ENCODE results near the gene TRAF2.
A peak's percentile ranks its signal among the peaks of the same experiment; 100 is the strongest.
"Not testable (repeated sequence)": the region's sequence is repeated elsewhere in the genome, so short reads cannot be mapped to it uniquely, and the experiment has no call there.

The TRAF2 gene, protein sequence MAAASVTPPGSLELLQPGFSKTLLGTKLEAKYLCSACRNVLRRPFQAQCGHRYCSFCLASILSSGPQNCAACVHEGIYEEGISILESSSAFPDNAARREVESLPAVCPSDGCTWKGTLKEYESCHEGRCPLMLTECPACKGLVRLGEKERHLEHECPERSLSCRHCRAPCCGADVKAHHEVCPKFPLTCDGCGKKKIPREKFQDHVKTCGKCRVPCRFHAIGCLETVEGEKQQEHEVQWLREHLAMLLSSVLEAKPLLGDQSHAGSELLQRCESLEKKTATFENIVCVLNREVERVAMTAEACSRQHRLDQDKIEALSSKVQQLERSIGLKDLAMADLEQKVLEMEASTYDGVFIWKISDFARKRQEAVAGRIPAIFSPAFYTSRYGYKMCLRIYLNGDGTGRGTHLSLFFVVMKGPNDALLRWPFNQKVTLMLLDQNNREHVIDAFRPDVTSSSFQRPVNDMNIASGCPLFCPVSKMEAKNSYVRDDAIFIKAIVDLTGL

DNA sequence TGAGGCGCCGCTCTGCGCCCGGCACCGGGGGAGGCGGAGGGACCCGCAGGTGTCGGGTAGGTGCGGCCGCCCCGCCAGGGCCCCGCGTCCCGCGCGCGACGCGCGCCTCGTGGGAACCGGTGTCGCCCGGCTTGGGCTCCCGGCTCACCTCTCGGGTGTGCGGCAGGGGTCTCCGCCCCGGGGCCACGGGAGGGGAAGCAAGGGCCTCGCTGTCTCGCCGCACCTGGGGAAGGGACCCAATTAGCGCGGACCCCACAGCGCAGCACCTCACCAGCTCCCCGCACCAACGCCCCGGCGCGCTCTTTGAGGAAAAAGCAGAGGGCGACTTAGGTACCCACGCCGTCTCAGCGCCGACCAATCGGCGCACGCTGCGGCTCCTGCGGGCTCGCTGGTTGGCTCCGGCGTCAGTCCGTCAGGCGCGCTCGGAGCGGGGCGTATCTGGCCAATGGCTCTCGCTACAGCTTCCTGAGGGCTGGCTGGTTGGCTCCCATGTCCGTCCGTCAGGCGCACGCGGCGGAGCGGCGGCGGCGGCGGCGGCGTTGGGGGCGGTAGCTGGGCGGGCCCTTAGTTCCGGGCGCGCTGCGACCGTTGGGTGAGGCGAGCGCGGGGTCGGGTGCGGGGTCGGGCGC is at the start of gene TRAF2:
Gene TRAF2, plus strand, starts transcription at position 567 of the 629 bp plus-strand sequence. CDS start 12,225 bp downstream, outside the sequence.
- TF ChIP-seq, protein P1, sequence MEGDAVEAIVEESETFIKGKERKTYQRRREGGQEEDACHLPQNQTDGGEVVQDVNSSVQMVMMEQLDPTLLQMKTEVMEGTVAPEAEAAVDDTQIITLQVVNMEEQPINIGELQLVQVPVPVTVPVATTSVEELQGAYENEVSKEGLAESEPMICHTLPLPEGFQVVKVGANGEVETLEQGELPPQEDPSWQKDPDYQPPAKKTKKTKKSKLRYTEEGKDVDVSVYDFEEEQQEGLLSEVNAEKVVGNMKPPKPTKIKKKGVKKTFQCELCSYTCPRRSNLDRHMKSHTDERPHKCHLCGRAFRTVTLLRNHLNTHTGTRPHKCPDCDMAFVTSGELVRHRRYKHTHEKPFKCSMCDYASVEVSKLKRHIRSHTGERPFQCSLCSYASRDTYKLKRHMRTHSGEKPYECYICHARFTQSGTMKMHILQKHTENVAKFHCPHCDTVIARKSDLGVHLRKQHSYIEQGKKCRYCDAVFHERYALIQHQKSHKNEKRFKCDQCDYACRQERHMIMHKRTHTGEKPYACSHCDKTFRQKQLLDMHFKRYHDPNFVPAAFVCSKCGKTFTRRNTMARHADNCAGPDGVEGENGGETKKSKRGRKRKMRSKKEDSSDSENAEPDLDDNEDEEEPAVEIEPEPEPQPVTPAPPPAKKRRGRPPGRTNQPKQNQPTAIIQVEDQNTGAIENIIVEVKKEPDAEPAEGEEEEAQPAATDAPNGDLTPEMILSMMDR (conservative IDR thresholded peaks at IDR 0.05; ENCODE audit: low read depth, low read length) = no peak
- Histone ChIP-seq H3K9ac (peak within 1 kb of the TSS; percentile 90), H3K36me3 (ENCODE audit: insufficient read depth) (no peaks in the 10 kb centered on the region), H3K79me2 (ENCODE audit: insufficient read depth, low read depth) (peaks cover 63% of the 10 kb centered on the region), H4K20me1 (ENCODE audit: insufficient read depth) (no peaks in the 10 kb centered on the region; the same call in 1 of the 2 replicates), H2AFZ (ENCODE audit: low read depth) (peak within 1 kb of the TSS; percentile 38), H3K4me1 (ENCODE audit: low read depth, poor library complexity, severe bottlenecking) (peaks cover 58% of the 10 kb centered on the region), H3K4me2 (peak within 1 kb of the TSS; percentile 94), H3K27me3 (ENCODE audit: insufficient read depth, low read depth) (no peaks in the 10 kb centered on the region), H3K27ac (peak within 1 kb of the TSS; percentile 86), H3K4me3 (IDR thresholded peaks at IDR 0.05; ENCODE audit: insufficient read depth, low read depth, low read length) (no peak within 1 kb of the TSS)

DNA sequence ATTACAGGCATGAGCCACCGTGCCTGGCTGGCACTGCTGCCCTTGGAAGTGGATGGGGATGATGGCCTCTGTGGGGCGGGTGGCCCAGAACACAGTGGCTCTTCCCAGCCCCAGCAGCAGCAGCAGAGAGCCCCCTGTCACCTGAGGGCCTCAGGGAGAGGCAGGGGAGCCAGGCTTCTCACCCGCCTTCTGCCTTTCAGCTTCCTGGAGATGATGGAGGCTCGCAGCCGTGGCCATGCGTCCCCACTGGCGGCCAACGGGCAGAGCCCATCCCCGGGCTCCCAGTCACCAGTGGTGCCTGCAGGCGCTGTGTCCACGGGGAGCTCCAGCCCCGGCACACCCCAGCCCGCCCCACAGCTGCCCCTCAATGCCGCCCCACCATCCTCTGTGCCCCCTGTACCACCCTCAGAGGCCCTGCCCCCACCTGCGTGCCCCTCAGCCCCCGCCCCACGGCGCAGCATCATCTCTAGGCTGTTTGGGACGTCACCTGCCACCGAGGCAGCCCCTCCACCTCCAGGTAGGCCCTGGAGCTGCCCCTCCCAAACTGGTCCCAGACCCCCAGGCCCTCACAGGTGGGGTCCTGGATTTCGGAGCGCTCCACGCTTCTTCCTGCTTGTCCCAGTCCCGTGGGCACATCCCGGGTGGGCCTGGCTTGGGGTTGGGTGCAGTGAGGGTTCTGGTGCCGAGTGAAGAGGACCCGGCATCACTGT is 49.0 kb upstream of the TRAF2 start:
- H2AFZ ChIP-seq (ENCODE audit: low read depth) = no peak overlapping the region
- H3K36me3 ChIP-seq (ENCODE audit: insufficient read depth) = no peaks in the 10 kb centered on the region
- H3K27ac ChIP-seq = no peak overlapping the region
- H3K79me2 ChIP-seq (ENCODE audit: insufficient read depth, low read depth) = no peaks in the 10 kb centered on the region
- H3K27me3 ChIP-seq (ENCODE audit: insufficient read depth, low read depth) = no peaks in the 10 kb centered on the region
- H3K9ac ChIP-seq = no peak overlapping the region
- H4K20me1 ChIP-seq (ENCODE audit: insufficient read depth) = no peaks in the 10 kb centered on the region
- H3K4me1 ChIP-seq (ENCODE audit: low read depth, poor library complexity, severe bottlenecking) = peaks cover 18% of the 10 kb centered on the region
- H3K4me2 ChIP-seq = no peak overlapping the region
- H3K4me3 ChIP-seq (IDR thresholded peaks at IDR 0.05; ENCODE audit: insufficient read depth, low read depth, low read length) = no peak overlapping the region
- TF ChIP-seq, protein P1 (conservative IDR thresholded peaks at IDR 0.05; ENCODE audit: low read depth, low read length) = no peak

DNA sequence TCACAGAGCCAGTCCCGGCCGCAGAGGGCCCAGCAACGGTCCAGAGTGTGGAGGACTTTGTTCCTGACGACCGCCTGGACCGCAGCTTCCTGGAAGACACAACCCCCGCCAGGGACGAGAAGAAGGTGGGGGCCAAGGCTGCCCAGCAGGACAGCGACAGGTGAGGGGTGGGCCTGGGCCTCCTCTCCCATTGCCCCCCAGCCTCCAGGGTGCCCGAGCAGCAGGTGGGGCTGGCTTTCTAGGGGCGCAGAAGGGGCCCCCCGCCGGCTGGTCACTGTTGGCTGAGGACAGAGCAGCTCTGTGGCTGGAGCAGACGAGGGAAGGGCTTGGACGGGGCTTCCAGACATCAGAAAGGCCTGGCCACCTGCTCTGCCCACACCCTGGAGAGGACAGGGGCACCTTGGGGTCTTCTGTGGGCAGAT is 48.4 kb upstream of the TRAF2 start:
- not testable (repeated sequence) for H3K79me2 ChIP-seq (ENCODE audit: insufficient read depth, low read depth); H2AFZ ChIP-seq (ENCODE audit: low read depth); H3K4me2 ChIP-seq; H3K27ac ChIP-seq; H3K36me3 ChIP-seq (ENCODE audit: insufficient read depth); H3K9ac ChIP-seq; H3K4me3 ChIP-seq (IDR thresholded peaks at IDR 0.05; ENCODE audit: insufficient read depth, low read depth, low read length); H4K20me1 ChIP-seq (ENCODE audit: insufficient read depth); H3K27me3 ChIP-seq (ENCODE audit: insufficient read depth, low read depth)
- peaks cover 18% of the 10 kb centered on the region for H3K4me1 ChIP-seq (ENCODE audit: low read depth, poor library complexity, severe bottlenecking)

DNA sequence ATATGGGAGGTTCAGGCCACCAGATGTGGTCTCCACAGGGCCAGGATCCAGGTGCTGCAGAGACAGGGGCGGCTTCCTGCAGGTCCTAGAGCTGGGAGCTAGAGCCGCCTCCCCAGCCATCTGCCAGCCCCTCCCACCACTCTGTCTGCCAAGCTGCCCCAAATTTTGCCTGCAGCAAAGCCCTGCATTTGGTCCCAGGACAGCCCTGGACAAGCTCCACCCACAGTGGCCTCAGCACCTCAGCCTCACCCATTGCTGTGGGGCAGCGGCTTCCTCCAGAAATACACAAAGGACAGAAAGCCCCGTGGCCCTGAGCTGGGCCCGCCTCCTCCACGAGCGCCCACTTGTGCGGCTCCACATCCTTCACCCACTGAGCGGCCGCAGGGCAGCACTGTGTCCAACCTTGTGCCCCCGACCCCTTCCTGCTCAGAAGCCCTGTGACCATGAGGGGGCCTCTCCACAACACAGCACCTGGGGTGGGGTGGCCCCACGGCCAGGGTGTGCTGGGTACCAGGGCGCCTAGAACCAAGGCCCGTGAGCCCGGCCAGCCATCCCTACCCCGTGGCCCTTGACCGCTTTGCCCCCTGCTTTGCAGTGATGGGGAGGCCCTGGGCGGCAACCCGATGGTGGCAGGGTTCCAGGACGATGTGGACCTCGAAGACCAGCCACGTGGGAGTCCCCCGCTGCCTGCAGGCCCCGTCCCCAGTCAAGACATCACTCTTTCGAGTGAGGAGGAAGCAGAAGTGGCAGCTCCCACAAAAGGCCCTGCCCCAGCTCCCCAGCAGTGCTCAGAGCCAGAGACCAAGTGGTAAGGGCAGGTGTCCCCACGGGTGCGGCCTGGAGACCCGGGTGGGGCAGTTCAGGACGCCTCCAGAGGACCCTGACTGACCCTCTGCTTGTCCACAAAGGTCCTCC is 47.7 kb upstream of the TRAF2 start:
- H3K4me2 ChIP-seq = no peak overlapping the region
- H3K9ac ChIP-seq = no peak overlapping the region
- peaks cover 24% of the 10 kb centered on the region for H3K4me1 ChIP-seq (ENCODE audit: low read depth, poor library complexity, severe bottlenecking)
- TF ChIP-seq, protein P1 (conservative IDR thresholded peaks at IDR 0.05; ENCODE audit: low read depth, low read length) = no peak
- no peaks in the 10 kb centered on the region for H4K20me1 ChIP-seq (ENCODE audit: insufficient read depth)
- H3K36me3 ChIP-seq (ENCODE audit: insufficient read depth) = no peaks in the 10 kb centered on the region
- H3K27me3 ChIP-seq (ENCODE audit: insufficient read depth, low read depth) = no peaks in the 10 kb centered on the region
- H3K27ac ChIP-seq = no peak overlapping the region
- no peak overlapping the region for H2AFZ ChIP-seq (ENCODE audit: low read depth)
- no peaks in the 10 kb centered on the region for H3K79me2 ChIP-seq (ENCODE audit: insufficient read depth, low read depth)
- H3K4me3 ChIP-seq (IDR thresholded peaks at IDR 0.05; ENCODE audit: insufficient read depth, low read depth, low read length) = no peak overlapping the region
